ENCODE data around the gene GAST. TPM values are rescaled to one million over a fixed set of nuclear protein-coding genes. Genes with fewer than 3 reads are reported as not detected.

GAST gene
- polyA plus RNA-seq, 12 donors = not detected

GRCh38 chr17:41707803-41708669 lies 4.1 kb upstream of the GAST start:
- DNase-seq = no peak

GRCh38 chr17:41710472-41711090 lies 1.6 kb upstream of the GAST start:
- no peak for DNase-seq

- no peak for DNase-seq
These were observed 5.5 kb downstream of the GAST start for GRCh38 chr17:41717408-41718286.

- DNase-seq = no peak
These were observed 6.1 kb downstream of the GAST start for GRCh38 chr17:41718287-41718645.

GRCh38 chr17:41722231-41722630 lies 10.1 kb downstream of the GAST start:
- DNase-seq = no peak

GRCh38 chr17:41723801-41724475 lies 11.8 kb downstream of the GAST start:
- no peak for DNase-seq

- no peak for DNase-seq
These were observed 12.4 kb downstream of the GAST start for GRCh38 chr17:41724476-41725050.

GRCh38 chr17:41725134-41725533 lies 13.0 kb downstream of the GAST start:
- DNase-seq = no peak

GRCh38 chr17:41728056-41728455 lies 15.9 kb downstream of the GAST start:
- no peak for DNase-seq

- no peak for DNase-seq
These were observed 18.3 kb downstream of the GAST start for GRCh38 chr17:41730479-41730878.

GRCh38 chr17:41731836-41732235 lies 19.7 kb downstream of the GAST start:
- DNase-seq = no peak

- DNase-seq = no peak
These were observed 21.4 kb downstream of the GAST start for GRCh38 chr17:41733348-41734138.

GRCh38 chr17:41734139-41734948 lies 22.2 kb downstream of the GAST start, which contains the start of gene HAP1:
HAP1 (minus strand) TSS chr17:41734643; CDS start chr17:41734634, 9 bp downstream.
- DNase-seq = peak; percentile 7

- DNase-seq = no peak
These were observed 22.8 kb downstream of the GAST start for GRCh38 chr17:41734949-41735313.

- no peak for DNase-seq
These were observed 23.6 kb downstream of the GAST start for GRCh38 chr17:41735744-41736143.

GRCh38 chr17:41736983-41737679 lies 25.0 kb downstream of the GAST start:
- no peak for DNase-seq

- DNase-seq = no peak
These were observed 25.5 kb downstream of the GAST start for GRCh38 chr17:41737680-41738023.

- peak; percentile 87 for DNase-seq
These were observed 26.1 kb downstream of the GAST start for GRCh38 chr17:41738077-41738800.

- no peak for DNase-seq
These were observed 26.6 kb downstream of the GAST start for GRCh38 chr17:41738801-41739112.
